ENCODE data around the gene NEDD4L.
"Not testable (repeated sequence)": the region's sequence is repeated elsewhere in the genome, so short reads cannot be mapped to it uniquely, and the experiment has no call there.

DNA sequence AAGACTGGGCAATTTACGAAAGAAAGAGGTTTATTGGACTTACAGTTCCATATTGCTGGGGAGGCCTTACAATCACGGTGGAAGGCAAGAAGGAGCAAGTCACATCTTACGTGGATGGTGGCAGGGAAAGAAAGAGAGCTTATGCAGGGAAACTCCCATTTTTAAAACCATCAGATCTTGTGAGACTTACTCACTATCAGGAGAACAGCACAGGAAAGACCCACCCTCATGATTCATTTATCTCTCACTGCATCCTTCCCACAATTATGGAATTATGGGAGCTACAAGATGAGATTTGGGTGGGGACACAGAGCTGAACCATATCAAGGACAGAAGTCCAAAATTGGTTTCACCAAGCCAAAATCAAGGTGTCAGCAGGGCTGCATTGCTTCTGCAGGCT, 47.1 kb upstream of the NEDD4L start:
- TF ChIP-seq, protein P1, sequence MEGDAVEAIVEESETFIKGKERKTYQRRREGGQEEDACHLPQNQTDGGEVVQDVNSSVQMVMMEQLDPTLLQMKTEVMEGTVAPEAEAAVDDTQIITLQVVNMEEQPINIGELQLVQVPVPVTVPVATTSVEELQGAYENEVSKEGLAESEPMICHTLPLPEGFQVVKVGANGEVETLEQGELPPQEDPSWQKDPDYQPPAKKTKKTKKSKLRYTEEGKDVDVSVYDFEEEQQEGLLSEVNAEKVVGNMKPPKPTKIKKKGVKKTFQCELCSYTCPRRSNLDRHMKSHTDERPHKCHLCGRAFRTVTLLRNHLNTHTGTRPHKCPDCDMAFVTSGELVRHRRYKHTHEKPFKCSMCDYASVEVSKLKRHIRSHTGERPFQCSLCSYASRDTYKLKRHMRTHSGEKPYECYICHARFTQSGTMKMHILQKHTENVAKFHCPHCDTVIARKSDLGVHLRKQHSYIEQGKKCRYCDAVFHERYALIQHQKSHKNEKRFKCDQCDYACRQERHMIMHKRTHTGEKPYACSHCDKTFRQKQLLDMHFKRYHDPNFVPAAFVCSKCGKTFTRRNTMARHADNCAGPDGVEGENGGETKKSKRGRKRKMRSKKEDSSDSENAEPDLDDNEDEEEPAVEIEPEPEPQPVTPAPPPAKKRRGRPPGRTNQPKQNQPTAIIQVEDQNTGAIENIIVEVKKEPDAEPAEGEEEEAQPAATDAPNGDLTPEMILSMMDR (IDR thresholded peaks at IDR 0.05): not testable (repeated sequence)
- not testable (repeated sequence) for TF ChIP-seq POLR2A (IDR thresholded peaks at IDR 0.05)

All from testis (tissue), 2 donors.